ENCODE data around the gene C17orf114.

Gene C17orf114

DNA sequence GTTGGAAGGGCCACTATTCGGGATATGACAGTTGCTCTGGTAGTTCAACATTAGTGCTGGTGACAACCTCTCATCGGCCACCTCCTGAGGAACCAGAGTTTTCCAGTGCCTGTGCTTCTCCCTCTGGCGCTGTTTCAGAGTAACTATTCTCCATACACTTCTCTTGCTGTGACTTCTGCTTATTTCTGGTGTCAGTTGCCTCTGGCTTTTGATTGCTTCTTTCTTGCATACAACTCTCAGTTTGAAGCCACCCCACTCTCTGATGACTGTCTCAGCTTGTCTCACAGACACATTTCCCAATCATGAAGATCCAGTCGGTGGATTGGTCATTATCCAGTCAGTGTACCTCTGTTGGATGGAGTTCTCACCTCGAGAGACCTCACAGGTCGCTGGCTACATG lies 33.8 kb downstream of the C17orf114 start:
- Histone ChIP-seq H3K9me3 (ENCODE audit: low read length) (no peaks in the 10 kb centered on the region), H3K36me3 (ENCODE audit: insufficient read depth, low read length) (no peaks in the 10 kb centered on the region), H3K4me3 (ENCODE audit: low read length) (no peak overlapping the region), H3K4me1 (ENCODE audit: insufficient read depth, low read length) (no peaks in the 10 kb centered on the region), H3K27ac (ENCODE audit: low read depth, low read length) (no peak overlapping the region), H3K27me3 (ENCODE audit: insufficient read depth, low read length, poor library complexity, severe bottlenecking) (no peaks in the 10 kb centered on the region)
- no peak overlapping the region for H3K4me3 Mint-ChIP-seq
- ChIA-PET POLR2A (no interaction called here), CTCF (no interaction called here)
- peaks cover 4 to 7% (median 7%) of the 10 kb centered on the region in 3 donors for H3K4me1 Mint-ChIP-seq
- no peaks in the 10 kb centered on the region for H3K36me3 Mint-ChIP-seq
- H3K9me3 Mint-ChIP-seq: no peaks in the 10 kb centered on the region
- no peak for DNase-seq
- peak overlapping the region in 2 of 8 donors; percentile 38 to 79 for H3K27ac Mint-ChIP-seq
- H3K27me3 Mint-ChIP-seq: peaks cover 2 to 17% of the 10 kb centered on the region in 2 donors

DNA sequence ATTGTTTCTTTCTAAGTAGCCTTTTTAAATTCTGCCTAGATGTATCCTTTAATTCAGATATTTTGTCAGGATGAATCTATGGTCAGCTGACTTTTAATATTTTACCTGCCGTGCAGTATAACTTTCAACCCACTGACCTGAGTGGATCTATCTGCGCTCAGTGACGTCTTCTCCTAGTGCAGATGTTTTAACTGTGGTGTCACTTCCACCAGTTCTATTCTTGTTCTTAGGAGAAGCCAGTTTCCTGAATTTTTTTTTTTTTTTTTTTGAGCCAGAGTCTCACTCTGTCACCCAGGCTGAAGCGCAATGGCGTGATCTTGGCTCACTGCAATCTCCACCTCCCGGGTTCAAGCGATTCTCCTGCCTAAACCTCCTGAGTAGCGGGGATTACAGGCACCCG lies 35.4 kb downstream of the C17orf114 start:
- peaks cover 2 to 18% of the 10 kb centered on the region in 2 donors for H3K27me3 Mint-ChIP-seq
- ChIA-PET POLR2A (no interaction called here), CTCF (no interaction called here)
- H3K9me3 ChIP-seq (ENCODE audit: low read length): no peaks in the 10 kb centered on the region
- no peak overlapping the region for H3K4me3 Mint-ChIP-seq
- H3K4me3 ChIP-seq (ENCODE audit: low read length): no peak overlapping the region
- H3K36me3 ChIP-seq (ENCODE audit: insufficient read depth, low read length): no peaks in the 10 kb centered on the region
- no peaks in the 10 kb centered on the region for H3K9me3 Mint-ChIP-seq
- no peak for DNase-seq
- peaks cover 1 to 5% (median 4%) of the 10 kb centered on the region in 3 donors for H3K4me1 Mint-ChIP-seq
- H3K27ac ChIP-seq (ENCODE audit: low read depth, low read length): no peak overlapping the region
- H3K27ac Mint-ChIP-seq: no peak overlapping the region
- no peaks in the 10 kb centered on the region for H3K27me3 ChIP-seq (ENCODE audit: insufficient read depth, low read length, poor library complexity, severe bottlenecking)
- H3K4me1 ChIP-seq (ENCODE audit: insufficient read depth, low read length): no peaks in the 10 kb centered on the region
- no peaks in the 10 kb centered on the region for H3K36me3 Mint-ChIP-seq

DNA sequence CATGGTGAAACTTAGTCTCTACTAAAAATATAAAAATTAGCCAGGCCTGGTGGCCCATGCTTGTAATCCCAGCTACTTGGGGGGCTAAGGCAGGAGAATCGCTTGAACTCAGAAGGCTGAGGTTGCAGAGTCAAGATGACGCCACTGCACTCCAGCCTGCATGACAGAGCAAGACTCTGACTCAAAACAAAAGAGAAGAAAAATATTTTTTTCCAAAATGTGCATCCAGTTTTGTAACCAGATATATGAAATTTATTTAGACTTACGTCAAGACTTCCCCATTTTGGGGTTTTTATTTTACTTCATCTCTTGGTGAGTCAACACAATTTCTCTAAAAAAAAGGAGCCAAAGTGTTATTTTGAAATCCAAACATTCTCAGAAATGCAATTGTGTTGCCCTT lies 35.9 kb downstream of the C17orf114 start:
- H3K4me1 Mint-ChIP-seq: no peaks in the 10 kb centered on the region
- H3K4me3 Mint-ChIP-seq: no peak overlapping the region
- Histone ChIP-seq H3K4me3 (ENCODE audit: low read length) (no peak overlapping the region), H3K36me3 (ENCODE audit: insufficient read depth, low read length) (no peaks in the 10 kb centered on the region), H3K27me3 (ENCODE audit: insufficient read depth, low read length, poor library complexity, severe bottlenecking) (no peaks in the 10 kb centered on the region), H3K27ac (ENCODE audit: low read depth, low read length) (no peak overlapping the region), H3K9me3 (ENCODE audit: low read length) (no peaks in the 10 kb centered on the region), H3K4me1 (ENCODE audit: insufficient read depth, low read length) (no peaks in the 10 kb centered on the region)
- CTCF ChIA-PET: no interaction called here
- peaks cover 2 to 15% of the 10 kb centered on the region in 2 donors for H3K27me3 Mint-ChIP-seq
- POLR2A ChIA-PET: no interaction called here
- DNase-seq: no peak
- H3K36me3 Mint-ChIP-seq: no peaks in the 10 kb centered on the region
- no peaks in the 10 kb centered on the region for H3K9me3 Mint-ChIP-seq
- no peak overlapping the region for H3K27ac Mint-ChIP-seq

DNA sequence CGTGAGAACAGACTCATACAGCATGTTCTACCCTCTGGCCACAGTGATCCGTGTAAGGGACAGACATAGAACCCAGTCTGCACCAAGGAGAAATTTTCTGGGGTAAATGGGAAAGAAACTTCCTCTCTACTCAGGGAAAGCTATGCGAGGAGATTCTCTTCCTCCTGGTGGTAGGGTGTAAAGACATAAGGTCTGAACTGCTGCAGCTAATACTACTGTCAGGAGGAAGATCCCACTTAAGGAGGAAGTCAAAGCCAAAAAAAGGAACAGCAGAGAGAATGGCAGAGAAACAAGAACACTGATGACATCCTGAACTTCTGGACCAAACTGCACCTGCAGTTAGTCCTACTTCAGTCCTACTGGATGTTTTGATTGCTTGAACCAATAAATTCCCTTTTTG lies 37.5 kb downstream of the C17orf114 start:
- Mint-ChIP-seq H3K27ac (no peak overlapping the region), H3K9me3 (no peaks in the 10 kb centered on the region), H3K36me3 (no peaks in the 10 kb centered on the region), H3K4me3 (no peak overlapping the region), H3K4me1 (no peaks in the 10 kb centered on the region), H3K27me3 (peaks cover 6 to 20% of the 10 kb centered on the region in 2 donors)
- Histone ChIP-seq H3K27ac (ENCODE audit: low read depth, low read length) (no peak overlapping the region), H3K36me3 (ENCODE audit: insufficient read depth, low read length) (no peaks in the 10 kb centered on the region), H3K4me3 (ENCODE audit: low read length) (no peak overlapping the region), H3K9me3 (ENCODE audit: low read length) (no peaks in the 10 kb centered on the region), H3K4me1 (ENCODE audit: insufficient read depth, low read length) (no peaks in the 10 kb centered on the region), H3K27me3 (ENCODE audit: insufficient read depth, low read length, poor library complexity, severe bottlenecking) (no peaks in the 10 kb centered on the region)
- no peak for DNase-seq
- ChIA-PET CTCF (no interaction called here), POLR2A (no interaction called here)

DNA sequence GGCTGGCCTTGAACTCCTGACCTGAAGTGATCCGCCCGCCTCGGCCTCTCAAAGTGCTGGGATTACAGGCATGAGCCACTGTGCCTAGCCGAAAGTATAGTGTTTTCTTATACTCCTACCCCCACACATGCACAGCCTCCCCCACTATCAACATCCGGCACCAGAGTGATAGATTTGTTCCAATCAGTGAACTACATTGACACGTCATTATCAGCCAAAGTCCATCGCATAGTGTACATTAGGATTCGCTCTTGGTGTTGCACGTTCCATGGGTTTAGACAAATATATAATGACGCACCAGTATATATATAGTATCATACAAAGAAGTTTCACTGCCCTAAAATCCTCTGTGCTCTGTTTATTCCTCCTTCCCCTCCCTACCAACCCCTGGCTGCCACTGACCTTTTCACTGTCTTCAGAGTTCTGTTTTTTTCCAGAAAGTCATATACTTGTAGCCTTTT lies 42.3 kb downstream of the C17orf114 start:
- POLR2A ChIA-PET: no interaction called here
- Mint-ChIP-seq H3K9me3 (no peaks in the 10 kb centered on the region), H3K4me3 (no peak overlapping the region), H3K27me3 (peaks cover 10 to 28% of the 10 kb centered on the region in 2 donors), H3K4me1 (no peaks in the 10 kb centered on the region), H3K36me3 (no peaks in the 10 kb centered on the region), H3K27ac (no peak overlapping the region)
- Histone ChIP-seq H3K4me1 (ENCODE audit: insufficient read depth, low read length) (no peaks in the 10 kb centered on the region), H3K36me3 (ENCODE audit: insufficient read depth, low read length) (no peaks in the 10 kb centered on the region), H3K9me3 (ENCODE audit: low read length) (no peaks in the 10 kb centered on the region), H3K4me3 (ENCODE audit: low read length) (no peak overlapping the region), H3K27ac (ENCODE audit: low read depth, low read length) (no peak overlapping the region), H3K27me3 (ENCODE audit: insufficient read depth, low read length, poor library complexity, severe bottlenecking) (no peaks in the 10 kb centered on the region)
- no peak for DNase-seq
- CTCF ChIA-PET: no interaction called here

DNA sequence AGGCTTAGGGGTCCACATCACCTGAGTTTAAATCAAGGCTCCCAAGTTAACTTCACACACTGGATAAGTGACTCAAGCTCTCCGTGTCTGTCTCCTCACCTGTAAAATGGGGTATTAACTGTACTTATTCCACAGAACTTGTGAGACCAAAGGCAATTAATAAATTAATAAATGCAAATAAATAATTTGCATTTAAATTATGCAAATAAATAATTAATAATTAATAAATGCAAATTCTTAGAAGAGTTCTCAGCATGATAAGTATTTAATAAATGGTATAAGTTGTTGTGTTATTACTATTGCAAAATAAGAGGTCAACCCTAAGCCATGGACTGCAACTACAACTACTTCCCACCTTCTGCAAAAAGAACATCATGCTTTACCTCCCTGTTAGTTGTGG lies 48.7 kb downstream of the C17orf114 start:
- peaks cover 0 to 3% (median 2%) of the 10 kb centered on the region in 3 donors for H3K4me1 Mint-ChIP-seq
- CTCF ChIA-PET: interaction anchor here (1.9 kb wide), 1 partner anchor 36 kb away, joined by 7 read pairs; the partner anchor contains the start of gene GLTPD2
- Histone ChIP-seq H3K27me3 (ENCODE audit: insufficient read depth, low read length, poor library complexity, severe bottlenecking) (no peaks in the 10 kb centered on the region), H3K27ac (ENCODE audit: low read depth, low read length) (no peak overlapping the region), H3K4me3 (ENCODE audit: low read length) (no peak overlapping the region), H3K9me3 (ENCODE audit: low read length) (no peaks in the 10 kb centered on the region), H3K36me3 (ENCODE audit: insufficient read depth, low read length) (no peaks in the 10 kb centered on the region), H3K4me1 (ENCODE audit: insufficient read depth, low read length) (peaks cover 2% of the 10 kb centered on the region)
- POLR2A ChIA-PET: no interaction called here
- H3K4me3 Mint-ChIP-seq: no peak overlapping the region
- H3K9me3 Mint-ChIP-seq: no peaks in the 10 kb centered on the region
- no peak for DNase-seq
- H3K36me3 Mint-ChIP-seq: no peaks in the 10 kb centered on the region
- peaks cover 24 to 43% of the 10 kb centered on the region in 2 donors for H3K27me3 Mint-ChIP-seq
- H3K27ac Mint-ChIP-seq: peak overlapping the region in 1 of 8 donors; percentile 44

DNA sequence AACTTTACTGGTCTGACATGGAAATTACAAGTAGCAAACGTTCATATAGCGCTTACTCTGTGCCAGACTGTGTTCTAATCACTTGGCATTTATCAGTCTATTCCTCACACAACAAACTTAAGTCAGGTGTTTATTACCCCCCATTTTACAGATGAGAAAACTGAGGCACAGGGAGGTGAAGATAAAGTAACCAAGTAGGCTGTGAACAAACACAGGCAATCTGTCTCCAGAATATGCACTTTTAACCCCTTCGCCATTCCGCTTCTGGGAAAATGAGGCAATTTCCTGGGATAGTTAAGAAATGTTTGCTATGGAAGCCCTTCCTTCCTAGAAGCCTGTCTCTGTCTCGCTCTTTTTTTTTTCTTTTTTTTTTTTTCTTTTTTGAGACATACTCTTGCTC lies 50.2 kb downstream of the C17orf114 start:
- POLR2A ChIA-PET: no interaction called here
- H3K4me1 ChIP-seq (ENCODE audit: insufficient read depth, low read length): peaks cover 10% of the 10 kb centered on the region
- no peak overlapping the region for H3K4me3 Mint-ChIP-seq
- no peak overlapping the region for H3K4me3 ChIP-seq (ENCODE audit: low read length)
- H3K36me3 ChIP-seq (ENCODE audit: insufficient read depth, low read length): no peaks in the 10 kb centered on the region
- DNase-seq: no peak
- CTCF ChIA-PET: interaction anchor here (1.9 kb wide), 1 partner anchor 38 kb away, joined by 7 read pairs; the partner anchor contains the start of gene GLTPD2
- peaks cover 9 to 11% (median 9%) of the 10 kb centered on the region in 3 donors for H3K4me1 Mint-ChIP-seq
- H3K9me3 Mint-ChIP-seq: no peaks in the 10 kb centered on the region
- no peak overlapping the region for H3K27ac Mint-ChIP-seq
- no peaks in the 10 kb centered on the region for H3K9me3 ChIP-seq (ENCODE audit: low read length)
- H3K27ac ChIP-seq (ENCODE audit: low read depth, low read length): no peak overlapping the region
- no peaks in the 10 kb centered on the region for H3K27me3 ChIP-seq (ENCODE audit: insufficient read depth, low read length, poor library complexity, severe bottlenecking)
- H3K36me3 Mint-ChIP-seq: no peaks in the 10 kb centered on the region
- H3K27me3 Mint-ChIP-seq: peaks cover 24 to 45% of the 10 kb centered on the region in 2 donors

Measured in CD8-positive, alpha-beta memory T cell (primary cell).